Measurements from ENCODE around the gene PLEKHA7.
"Not testable (repeated sequence)": the region's sequence is repeated elsewhere in the genome, so short reads cannot be mapped to it uniquely, and the experiment has no call there.

Gene PLEKHA7

GRCh38 chr11:16918543-16919182 is 95.6 kb downstream of the PLEKHA7 start:
- in situ Hi-C loops (cut with MboI; ENCODE audit: low sequenced_read_pairs): not testable (repeated sequence)

- in situ Hi-C loops (cut with MboI; ENCODE audit: low sequenced_read_pairs): no loop called here
Measured at GRCh38 chr11:16917941-16918340, 96.3 kb downstream of the PLEKHA7 start.

- in situ Hi-C loops (cut with MboI; ENCODE audit: low sequenced_read_pairs): no loop called here
Measured at GRCh38 chr11:16912692-16913111, 101.5 kb downstream of the PLEKHA7 start.

GRCh38 chr11:16911658-16912057 is 102.6 kb downstream of the PLEKHA7 start:
- in situ Hi-C loops (cut with MboI; ENCODE audit: low sequenced_read_pairs): no loop called here

- in situ Hi-C loops (cut with MboI; ENCODE audit: low sequenced_read_pairs): no loop called here
Measured at GRCh38 chr11:16911186-16911585, 103.0 kb downstream of the PLEKHA7 start.

GRCh38 chr11:16909359-16910035 is 104.7 kb downstream of the PLEKHA7 start:
- in situ Hi-C loops (cut with MboI; ENCODE audit: low sequenced_read_pairs): no loop called here

- in situ Hi-C loops (cut with MboI; ENCODE audit: low sequenced_read_pairs): no loop called here
Measured at GRCh38 chr11:16905375-16905774, 108.8 kb downstream of the PLEKHA7 start.

GRCh38 chr11:16904761-16905160 is 109.5 kb downstream of the PLEKHA7 start:
- in situ Hi-C loops (cut with MboI; ENCODE audit: low sequenced_read_pairs): not testable (repeated sequence)

- in situ Hi-C loops (cut with MboI; ENCODE audit: low sequenced_read_pairs): no loop called here
Measured at GRCh38 chr11:16902781-16903378, 111.3 kb downstream of the PLEKHA7 start.

- in situ Hi-C loops (cut with MboI; ENCODE audit: low sequenced_read_pairs): no loop called here
Measured at GRCh38 chr11:16902182-16902581, 112.0 kb downstream of the PLEKHA7 start.

GRCh38 chr11:16900491-16900890 is 113.7 kb downstream of the PLEKHA7 start:
- in situ Hi-C loops (cut with MboI; ENCODE audit: low sequenced_read_pairs): no loop called here

- in situ Hi-C loops (cut with MboI; ENCODE audit: low sequenced_read_pairs): no loop called here
Measured at GRCh38 chr11:16899708-16900303, 114.4 kb downstream of the PLEKHA7 start.

- in situ Hi-C loops (cut with MboI; ENCODE audit: low sequenced_read_pairs): no loop called here
Measured at GRCh38 chr11:16898274-16898985, 115.8 kb downstream of the PLEKHA7 start.

- in situ Hi-C loops (cut with MboI; ENCODE audit: low sequenced_read_pairs): no loop called here
Measured at GRCh38 chr11:16897470-16898061, 116.6 kb downstream of the PLEKHA7 start.

- in situ Hi-C loops (cut with MboI; ENCODE audit: low sequenced_read_pairs): no loop called here
Measured at GRCh38 chr11:16896729-16897469, 117.3 kb downstream of the PLEKHA7 start.

GRCh38 chr11:16895306-16895705 is 118.9 kb downstream of the PLEKHA7 start:
- in situ Hi-C loops (cut with MboI; ENCODE audit: low sequenced_read_pairs): no loop called here

GRCh38 chr11:16893456-16894066 is 120.7 kb downstream of the PLEKHA7 start:
- in situ Hi-C loops (cut with MboI; ENCODE audit: low sequenced_read_pairs): no loop called here

GRCh38 chr11:16891964-16892363 is 122.2 kb downstream of the PLEKHA7 start:
- in situ Hi-C loops (cut with MboI; ENCODE audit: low sequenced_read_pairs): no loop called here

GRCh38 chr11:16891165-16891564 is 123.0 kb downstream of the PLEKHA7 start:
- in situ Hi-C loops (cut with MboI; ENCODE audit: low sequenced_read_pairs): no loop called here

- in situ Hi-C loops (cut with MboI; ENCODE audit: low sequenced_read_pairs): no loop called here
Measured at GRCh38 chr11:16890442-16890841, 123.8 kb downstream of the PLEKHA7 start.

Measured in hTERT RPE-1 (cell line).